K562 (cell line): ENCODE data around the gene RERE. TPM values are rescaled to one million over a fixed set of nuclear protein-coding genes. Genes with fewer than 3 reads are reported as not detected.
A peak's percentile ranks its signal among the peaks of the same experiment; 100 is the strongest.

ENCODE experiments used
- BRF1 ChIP-seq: IDR thresholded peaks from 3 replicates; pipeline ENCODE4 v1.6.1; 2011; ENCODE audit warnings: borderline replicate concordance, mild to moderate bottlenecking; ENCODE audit not compliant: insufficient read length; ENCODE audit errors: extremely low read depth
- CEBPG ChIP-seq, 3 experiments: fragments of 200-800 bp in 1 of 3; sonication (Bioruptor generic) in 1 of 3; sonication (generic) in 1 of 3; formaldehyde crosslinking in 1 of 3; IDR thresholded peaks in 2 of 3; conservative IDR thresholded peaks in 1 of 3; 2 replicates each; pipeline versions ENCODE4 v1.6.1 to v1.8.0; 2016 to 2022; ENCODE audit warnings: missing compliant biosample characterization in 2 of 3, missing genetic modification characterization in 2 of 3, mild to moderate bottlenecking in 1 of 3, missing genetic modification reagents in 1 of 3
- CSDE1 ChIP-seq, 2 experiments: fragments of 450-650 bp; IDR thresholded peaks; 2 replicates each; pipeline ENCODE4 v1.6.1; 2016; ENCODE audit warnings: mild to moderate bottlenecking in 1 of 2
- ELF2 ChIP-seq: fragments of 250-450 bp; sonication (Bioruptor Pico); IDR thresholded peaks from 2 replicates; pipeline ENCODE4 v1.5.0; 2021; ENCODE audit warnings: mild to moderate bottlenecking
- EWSR1 ChIP-seq: fragments of 450-650 bp; IDR thresholded peaks from 2 replicates; pipeline ENCODE4 v1.6.1; 2018; ENCODE audit warnings: borderline replicate concordance, mild to moderate bottlenecking, low read depth, moderate library complexity; ENCODE audit not compliant: partially characterized antibody
- KHSRP ChIP-seq: fragments of 450-650 bp; IDR thresholded peaks from 2 replicates; pipeline ENCODE4 v1.6.1; 2017
- NBN ChIP-seq: fragments of 450-650 bp; IDR thresholded peaks from 2 replicates; pipeline ENCODE4 v1.6.1; 2016; ENCODE audit warnings: low read depth, mild to moderate bottlenecking
- RBM39 ChIP-seq: fragments of 200-400 bp; formaldehyde crosslinking; optimal IDR thresholded peaks from 2 replicates; pipeline ENCODE3; 2018; ENCODE audit warnings: low read depth, low read length
- RUNX1 ChIP-seq: sonication (generic); IDR thresholded peaks from 2 replicates; pipeline ENCODE4 v1.6.1; 2016; ENCODE audit warnings: antibody characterized with exemption, low read depth
- SAFB2 ChIP-seq: fragments of 200-400 bp; formaldehyde crosslinking; IDR thresholded peaks from 2 replicates; pipeline ENCODE4 v1.6.1; 2018; ENCODE audit warnings: borderline replicate concordance, low read length, low read depth, moderate library complexity; ENCODE audit not compliant: severe bottlenecking
- SMAD1 ChIP-seq: fragments of 150-350 bp; IDR thresholded peaks from 2 replicates; pipeline ENCODE4 v1.6.1; 2014; ENCODE audit warnings: low read length, low read depth; ENCODE audit not compliant: partially characterized antibody
- TCFL5 ChIP-seq: fragments of 250-450 bp; sonication (Bioruptor Pico); conservative IDR thresholded peaks from 2 replicates; pipeline ENCODE4 v1.6.1; 2021; ENCODE audit warnings: mild to moderate bottlenecking, moderate library complexity, matching md5 sums
- ZNF133 ChIP-seq: fragments of 250-450 bp; sonication (Bioruptor Pico); IDR thresholded peaks from 2 replicates; pipeline ENCODE4 v1.4.0; 2020; ENCODE audit warnings: mild to moderate bottlenecking
- ZNF24 ChIP-seq: fragments of 450-650 bp; IDR thresholded peaks from 2 replicates; pipeline ENCODE4 v1.6.1; 2016
- ZNF551 ChIP-seq: fragments of 250-450 bp; sonication (Bioruptor Pico); IDR thresholded peaks from 2 replicates; pipeline ENCODE4 v1.5.0; 2021; ENCODE audit warnings: mild to moderate bottlenecking, moderate library complexity
- polyA plus RNA-seq, 8 experiments: library from polyadenylated mRNA; depleted of rRNA in 4 of 8; stranded (reverse) in 5 of 8; unstranded in 3 of 8; fragments of >200 nt; fragmentation: Nextera tagmentation in 2 of 8; fragmentation: Illumina TruSeq in 1 of 8; extraction: Ambion mirVana in 2 of 8; extraction: Trizol in 1 of 8; gene quantifications; 2 replicates each; pipeline versions ENCODE4 v1.2.1 to v1.2.3, GENCODE V29; 2011 to 2014; ENCODE audit warnings: inconsistent platforms in 1 of 8, missing spikeins in 1 of 8
- total RNA-seq, 7 experiments: library from RNA; depleted of rRNA in 6 of 7; stranded (reverse); fragments of >200 nt in 6 of 7; fragmentation: Illumina TruSeq in 2 of 7; extraction: Trizol in 2 of 7; gene quantifications; 2 replicates each; pipeline versions ENCODE4 v1.2.1 to v1.2.3, GENCODE V29; 2011 to 2021; ENCODE audit warnings: low replicate concordance in 1 of 7
- TF ChIP-seq, protein P1 (sequence below), 2 experiments: fragments of 250-450 bp in 1 of 2; fragments of 450-650 bp in 1 of 2; sonication (Bioruptor Pico) in 1 of 2; IDR thresholded peaks; 2 replicates each; pipeline versions ENCODE4 v1.6.1 to v1.8.0; 2016 to 2021; ENCODE audit warnings: mild to moderate bottlenecking in 2 of 2, moderate library complexity in 2 of 2, missing compliant biosample characterization in 1 of 2, missing genetic modification characterization in 1 of 2
- TF ChIP-seq, protein P2 (sequence below): IDR thresholded peaks from 2 replicates; pipeline ENCODE4 v1.6.1; 2016; ENCODE audit warnings: missing genetic modification characterization, missing compliant biosample characterization
- TF ChIP-seq, protein P3 (sequence below): conservative IDR thresholded peaks from 2 replicates; pipeline ENCODE4 v1.6.1; 2011; ENCODE audit warnings: low read depth, mild to moderate bottlenecking, low read length; ENCODE audit not compliant: control insufficient read depth
- TF ChIP-seq, protein P4 (sequence below): fragments of 450-650 bp; formaldehyde crosslinking; IDR thresholded peaks from 2 replicates; pipeline ENCODE4 v1.4.0; 2020; ENCODE audit warnings: mild to moderate bottlenecking, moderate library complexity

Gene RERE
- total and polyA plus RNA-seq, 9 of the 15 experiments (the other 6 are each of a cell fraction or from before 2014, with no cell fraction given) = 3.0 to 51.5 (median 13.4) TPM

DNA sequence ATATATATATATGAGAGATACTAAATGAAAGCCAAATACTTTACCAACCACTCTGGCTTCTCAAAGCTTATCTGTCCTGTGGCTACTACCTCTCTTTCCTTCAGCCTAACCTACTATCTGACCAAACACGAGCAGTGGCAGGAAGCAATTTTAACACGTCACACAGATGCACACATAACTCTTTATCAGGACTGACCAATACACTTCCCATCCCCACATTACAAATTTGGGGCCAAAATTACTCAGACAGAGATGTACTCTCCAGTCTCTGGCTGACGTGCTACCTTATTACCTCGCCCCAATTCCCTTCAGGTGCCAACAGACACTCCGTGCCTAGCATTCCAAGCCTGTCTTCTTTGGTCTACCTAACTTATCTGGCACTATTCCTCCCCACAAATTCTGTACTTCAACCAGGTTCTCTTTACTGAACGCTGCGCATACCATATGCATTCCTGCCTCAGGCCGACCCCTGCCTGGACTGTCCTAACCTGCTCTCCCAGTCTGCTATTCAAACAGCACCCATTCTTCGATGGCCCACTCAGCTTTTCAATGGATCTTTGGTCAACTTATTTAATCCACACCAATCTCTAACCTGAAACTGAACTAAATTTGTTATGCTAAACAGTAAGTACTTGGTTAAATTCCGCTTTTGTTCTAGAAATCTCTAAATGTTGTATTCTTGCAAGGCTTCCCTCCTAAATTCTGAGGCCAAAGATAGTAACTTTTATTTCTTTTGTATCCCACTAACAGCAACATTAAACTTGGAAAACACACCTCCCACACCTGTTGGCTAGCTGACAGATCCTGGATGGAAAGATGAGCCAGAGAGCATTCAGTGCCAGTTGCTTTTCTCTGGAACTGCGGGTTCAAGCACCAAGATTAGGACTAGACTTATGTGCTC, 27.9 kb downstream of the RERE start (continued):
- TF ChIP-seq, protein P1, sequence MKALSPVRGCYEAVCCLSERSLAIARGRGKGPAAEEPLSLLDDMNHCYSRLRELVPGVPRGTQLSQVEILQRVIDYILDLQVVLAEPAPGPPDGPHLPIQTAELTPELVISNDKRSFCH (CRISPR knock-in tag; IDR thresholded peaks at IDR 0.05) = no peak
- TF ChIP-seq, protein P1 (tag; IDR thresholded peaks at IDR 0.05) = no peak; the same call in 1 of the 2 replicates
- TF ChIP-seq SAFB2 (no peak), ZNF133 (no peak), ZNF24 (no peak), KHSRP (peak; percentile 62), ELF2 (CRISPR knock-in tag) (no peak), ZNF551 (no peak), RBM39 (no peak), SMAD1 (peak; percentile 25), RUNX1 (peak; percentile 26; the same call in 1 of the 2 replicates), CEBPG (CRISPR knock-in tag; IDR thresholded peaks at IDR 0.05) (peak; percentile 90), CEBPG (tag; conservative IDR thresholded peaks at IDR 0.05 in 1 of 2, IDR thresholded peaks at IDR 0.05 in 1 of 2) (no peak; a peak in 1 of 4 replicates), BRF1 (no peak), TCFL5 (no peak), CSDE1 (IDR thresholded peaks at IDR 0.05) (no peak), NBN (peak; percentile 86), EWSR1 (no peak)
- TF ChIP-seq, protein P2, sequence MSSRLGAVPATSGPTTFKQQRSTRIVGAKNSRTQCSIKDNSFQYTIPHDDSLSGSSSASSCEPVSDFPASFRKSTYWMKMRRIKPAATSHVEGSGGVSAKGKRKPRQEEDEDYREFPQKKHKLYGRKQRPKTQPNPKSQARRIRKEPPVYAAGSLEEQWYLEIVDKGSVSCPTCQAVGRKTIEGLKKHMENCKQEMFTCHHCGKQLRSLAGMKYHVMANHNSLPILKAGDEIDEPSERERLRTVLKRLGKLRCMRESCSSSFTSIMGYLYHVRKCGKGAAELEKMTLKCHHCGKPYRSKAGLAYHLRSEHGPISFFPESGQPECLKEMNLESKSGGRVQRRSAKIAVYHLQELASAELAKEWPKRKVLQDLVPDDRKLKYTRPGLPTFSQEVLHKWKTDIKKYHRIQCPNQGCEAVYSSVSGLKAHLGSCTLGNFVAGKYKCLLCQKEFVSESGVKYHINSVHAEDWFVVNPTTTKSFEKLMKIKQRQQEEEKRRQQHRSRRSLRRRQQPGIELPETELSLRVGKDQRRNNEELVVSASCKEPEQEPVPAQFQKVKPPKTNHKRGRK (tag) = no peak
- TF ChIP-seq, protein P3, sequence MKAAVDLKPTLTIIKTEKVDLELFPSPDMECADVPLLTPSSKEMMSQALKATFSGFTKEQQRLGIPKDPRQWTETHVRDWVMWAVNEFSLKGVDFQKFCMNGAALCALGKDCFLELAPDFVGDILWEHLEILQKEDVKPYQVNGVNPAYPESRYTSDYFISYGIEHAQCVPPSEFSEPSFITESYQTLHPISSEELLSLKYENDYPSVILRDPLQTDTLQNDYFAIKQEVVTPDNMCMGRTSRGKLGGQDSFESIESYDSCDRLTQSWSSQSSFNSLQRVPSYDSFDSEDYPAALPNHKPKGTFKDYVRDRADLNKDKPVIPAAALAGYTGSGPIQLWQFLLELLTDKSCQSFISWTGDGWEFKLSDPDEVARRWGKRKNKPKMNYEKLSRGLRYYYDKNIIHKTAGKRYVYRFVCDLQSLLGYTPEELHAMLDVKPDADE = 0 out of 2 replicates have a peak, but pooled peaks have one; percentile 42
- TF ChIP-seq, protein P4, sequence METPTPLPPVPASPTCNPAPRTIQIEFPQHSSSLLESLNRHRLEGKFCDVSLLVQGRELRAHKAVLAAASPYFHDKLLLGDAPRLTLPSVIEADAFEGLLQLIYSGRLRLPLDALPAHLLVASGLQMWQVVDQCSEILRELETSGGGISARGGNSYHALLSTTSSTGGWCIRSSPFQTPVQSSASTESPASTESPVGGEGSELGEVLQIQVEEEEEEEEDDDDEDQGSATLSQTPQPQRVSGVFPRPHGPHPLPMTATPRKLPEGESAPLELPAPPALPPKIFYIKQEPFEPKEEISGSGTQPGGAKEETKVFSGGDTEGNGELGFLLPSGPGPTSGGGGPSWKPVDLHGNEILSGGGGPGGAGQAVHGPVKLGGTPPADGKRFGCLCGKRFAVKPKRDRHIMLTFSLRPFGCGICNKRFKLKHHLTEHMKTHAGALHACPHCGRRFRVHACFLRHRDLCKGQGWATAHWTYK (CRISPR knock-in tag) = 0 out of 2 replicates have a peak, but pooled peaks have one; percentile 48
